Urinary bladder (tissue), 4 donors: ENCODE data around the gene DDI2. TPM values are rescaled to one million over a fixed set of nuclear protein-coding genes. Genes with fewer than 3 reads are reported as not detected.

Source experiments
- DNase-seq: peaks from one replicate; pipeline ENCODE4 v3.0.0-alpha.2; 2015; ENCODE audit errors: extremely low spot score
- H3K27ac ChIP-seq: one replicate; pipeline ENCODE4 v1.5.1; 2013; ENCODE audit warnings: low read depth, mild to moderate bottlenecking, moderate library complexity
- H3K36me3 ChIP-seq: one replicate; pipeline ENCODE4 v1.6.1; 2013; ENCODE audit warnings: mild to moderate bottlenecking, moderate library complexity; ENCODE audit not compliant: insufficient read depth
- H3K4me1 ChIP-seq: one replicate; pipeline ENCODE4 v1.6.1; 2013; ENCODE audit warnings: mild to moderate bottlenecking, moderate library complexity; ENCODE audit not compliant: insufficient read depth
- H3K4me3 ChIP-seq: one replicate; pipeline ENCODE4 v1.5.1; 2013; ENCODE audit warnings: low read depth, low read length
- WGBS: extraction: QIAGEN DNeasy Blood & Tissue Kit; methylation state at CpG from one replicate; pipeline ENCODE4 v1.1.7; 2013; 5-methylcytosine and 5-hydroxymethylcytosine counted together
- polyA plus RNA-seq: library from polyadenylated mRNA; stranded (reverse); fragments of 200-250 nt; gene quantifications from one replicate; pipeline ENCODE4 v1.2.3, GENCODE V29; 2013
- total RNA-seq: library from RNA; depleted of rRNA; stranded (reverse); fragments of >200 nt; gene quantifications from one replicate; pipeline ENCODE4 v1.2.3, GENCODE V29; 2014
- donor health status: healthy with polysubstance abuse.
- donor health status: healthy.

DDI2 gene
- total and polyA plus RNA-seq, 2 donors: 7.2 to 48.8 TPM

- WGBS: 87% methylated on average over 7 of the region's 7 CpGs
- Histone ChIP-seq H3K4me1 (no peaks in the 10 kb centered on the region), H3K36me3 (no peaks in the 10 kb centered on the region), H3K27ac (no peak overlapping the region), H3K4me3 (no peak overlapping the region)
- DNase-seq: no peak
These were observed 50.1 kb downstream of the DDI2 start for GRCh38 chr1:15667362-15667761.

GRCh38 chr1:15668089-15668754 lies 51.0 kb downstream of the DDI2 start:
- no peaks in the 10 kb centered on the region for H3K4me1 ChIP-seq
- H3K4me3 ChIP-seq: no peak overlapping the region
- no peak for DNase-seq
- no peaks in the 10 kb centered on the region for H3K36me3 ChIP-seq
- 68% methylated on average over 5 of the region's 5 CpGs for WGBS
- H3K27ac ChIP-seq: no peak overlapping the region

- Histone ChIP-seq H3K36me3 (no peaks in the 10 kb centered on the region), H3K27ac (no peak overlapping the region), H3K4me3 (no peak overlapping the region), H3K4me1 (no peaks in the 10 kb centered on the region)
- 87% methylated on average over 10 of the region's 10 CpGs for WGBS
- no peak for DNase-seq
These were observed 51.8 kb downstream of the DDI2 start for GRCh38 chr1:15669074-15669473.

- H3K4me1 ChIP-seq: no peaks in the 10 kb centered on the region
- H3K36me3 ChIP-seq: no peaks in the 10 kb centered on the region
- no peak overlapping the region for H3K4me3 ChIP-seq
- DNase-seq: no peak
- no peak overlapping the region for H3K27ac ChIP-seq
- WGBS: 60% methylated on average over 4 of the region's 4 CpGs
These were observed 52.6 kb downstream of the DDI2 start for GRCh38 chr1:15669864-15670263.

- 95% methylated on average over 2 of the region's 2 CpGs for WGBS
- H3K4me3 ChIP-seq: no peak overlapping the region
- no peak overlapping the region for H3K27ac ChIP-seq
- no peaks in the 10 kb centered on the region for H3K36me3 ChIP-seq
- no peak for DNase-seq
- no peaks in the 10 kb centered on the region for H3K4me1 ChIP-seq
These were observed 54.2 kb downstream of the DDI2 start for GRCh38 chr1:15671430-15671829.

- no peak overlapping the region for H3K4me3 ChIP-seq
- H3K4me1 ChIP-seq: no peaks in the 10 kb centered on the region
- WGBS: 64% methylated on average over 12 of the region's 12 CpGs
- no peak for DNase-seq
- no peaks in the 10 kb centered on the region for H3K36me3 ChIP-seq
- no peak overlapping the region for H3K27ac ChIP-seq
These were observed 57.3 kb downstream of the DDI2 start for GRCh38 chr1:15674386-15675159.

- H3K4me3 ChIP-seq: no peak overlapping the region
- no peak overlapping the region for H3K27ac ChIP-seq
- H3K4me1 ChIP-seq: no peaks in the 10 kb centered on the region
- WGBS: 71% methylated on average over 2 of the region's 2 CpGs
- DNase-seq: no peak
- no peaks in the 10 kb centered on the region for H3K36me3 ChIP-seq
These were observed 58.8 kb downstream of the DDI2 start for GRCh38 chr1:15676010-15676409.

GRCh38 chr1:15676688-15677661 lies 59.7 kb downstream of the DDI2 start:
- Histone ChIP-seq H3K4me1 (no peaks in the 10 kb centered on the region), H3K27ac (no peak overlapping the region), H3K36me3 (no peaks in the 10 kb centered on the region), H3K4me3 (no peak overlapping the region)
- no peak for DNase-seq
- 85% methylated on average over 6 of the region's 6 CpGs for WGBS

GRCh38 chr1:15678578-15678977 lies 61.3 kb downstream of the DDI2 start:
- H3K4me1 ChIP-seq: no peaks in the 10 kb centered on the region
- H3K27ac ChIP-seq: no peak overlapping the region
- WGBS: 85% methylated on average over 1 of the region's 1 CpG
- DNase-seq: no peak
- H3K4me3 ChIP-seq: no peak overlapping the region
- no peaks in the 10 kb centered on the region for H3K36me3 ChIP-seq

GRCh38 chr1:15680131-15680530 lies 62.9 kb downstream of the DDI2 start:
- H3K4me3 ChIP-seq: no peak overlapping the region
- no peak overlapping the region for H3K27ac ChIP-seq
- H3K4me1 ChIP-seq: no peaks in the 10 kb centered on the region
- 90% methylated on average over 11 of the region's 11 CpGs for WGBS
- H3K36me3 ChIP-seq: no peaks in the 10 kb centered on the region
- no peak for DNase-seq

- Histone ChIP-seq H3K27ac (no peak overlapping the region), H3K36me3 (no peaks in the 10 kb centered on the region), H3K4me1 (no peaks in the 10 kb centered on the region), H3K4me3 (no peak overlapping the region)
- WGBS: 90% methylated on average over 7 of the region's 7 CpGs
- no peak for DNase-seq
These were observed 63.5 kb downstream of the DDI2 start for GRCh38 chr1:15680561-15681348.

- Histone ChIP-seq H3K36me3 (no peaks in the 10 kb centered on the region), H3K27ac (peak overlapping the region; percentile 28), H3K4me3 (no peak overlapping the region), H3K4me1 (no peaks in the 10 kb centered on the region)
- 88% methylated on average over 12 of the region's 12 CpGs for WGBS
- no peak for DNase-seq
These were observed 64.4 kb downstream of the DDI2 start for GRCh38 chr1:15681349-15682292.
